Measurements from ENCODE around the gene PIP5K1B. TPM values are rescaled to one million over a fixed set of nuclear protein-coding genes. Genes with fewer than 3 reads are reported as not detected.

The PIP5K1B gene
- total and polyA plus RNA-seq, 2 donors (not counting 1 experiment from before 2014, with no cell fraction given): 11.8 to 24.1 TPM

DNA sequence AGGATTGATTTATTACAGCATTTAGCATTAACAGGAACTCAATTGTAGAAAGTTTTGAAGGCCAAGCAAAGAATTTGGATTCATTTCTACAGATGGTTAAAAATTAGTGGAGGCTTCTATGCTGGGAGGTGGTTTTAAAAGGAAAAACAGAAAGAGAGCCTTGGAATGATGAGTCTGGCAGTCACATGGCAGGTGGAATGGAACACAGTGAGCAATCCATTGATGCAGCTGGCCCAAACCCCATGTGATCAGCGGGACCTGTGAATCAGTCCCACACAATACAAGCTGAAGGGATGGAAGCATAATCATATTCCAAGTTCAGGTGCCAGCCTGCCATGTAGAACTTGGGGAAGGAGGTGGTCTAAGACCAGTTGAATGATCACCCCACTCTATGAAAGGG lies 147.9 kb downstream of the PIP5K1B start:
- Histone ChIP-seq H3K36me3 (replicated peaks in 1 of 2; ENCODE audit: control extremely low read depth in 1 of 2, control insufficient read depth in 1 of 2, extremely low read depth in 1 of 2, insufficient read depth in 2 of 2, low read length in 1 of 2) (peaks cover 1 to 12% of the 10 kb centered on the region in 2 experiments), H3K27ac (ENCODE audit: low read length in 2 of 2) (no peak overlapping the region), H3K9me3 (ENCODE audit: control extremely low read depth in 1 of 3, control insufficient read depth in 2 of 3, insufficient read depth in 1 of 3, low read length in 2 of 3) (no peaks in the 10 kb centered on the region), H3K4me2 (replicated peaks; ENCODE audit: low read depth, low read length, poor library complexity, severe bottlenecking) (no peak overlapping the region), H3K4me3 (ENCODE audit: control extremely low read depth in 1 of 5, extremely low read depth in 1 of 5, insufficient read depth in 1 of 5, low read depth in 2 of 5, low read length in 4 of 5) (no peak overlapping the region), H3K9ac (ENCODE audit: low read length) (no peak overlapping the region), H2AFZ (ENCODE audit: insufficient read depth, low read depth, low read length, poor library complexity, severe bottlenecking) (no peak overlapping the region), H3K27me3 (replicated peaks in 1 of 4; ENCODE audit: control extremely low read depth in 1 of 4, control insufficient read depth in 3 of 4, insufficient read depth in 4 of 4, low read length in 3 of 4) (no peaks in the 10 kb centered on the region), H3K4me1 (ENCODE audit: control insufficient read depth in 2 of 2, insufficient read depth in 2 of 2, low read length in 2 of 2) (no peaks in the 10 kb centered on the region), H3K79me2 (ENCODE audit: control insufficient read depth, insufficient read depth, low read length) (no peaks in the 10 kb centered on the region), H4K20me1 (ENCODE audit: control insufficient read depth, insufficient read depth, low read length, poor library complexity, severe bottlenecking) (peaks cover 13% of the 10 kb centered on the region)
- no peaks in the 10 kb centered on the region for H3K9me3 Mint-ChIP-seq (ENCODE audit: insufficient read depth)
- intact Hi-C loops (cut with micrococcal nuclease): no loop called here
- 100% methylated on average over 1 of the region's 1 CpG for WGBS (ENCODE audit: insufficient coverage)
- no peak overlapping the region for H3K4me3 Mint-ChIP-seq
- TF ChIP-seq EZH2 (IDR thresholded peaks at IDR 0.05; ENCODE audit: borderline replicate concordance, insufficient read depth, low read depth, low read length, poor library complexity, severe bottlenecking) (no peak), CTCF (IDR thresholded peaks at IDR 0.05) (no peak)
- ChIA-PET CTCF (no interaction called here), POLR2A (no interaction called here)
- DNase-seq (no peak), ATAC-seq (ENCODE audit: low read depth) (no peak)
- no peak overlapping the region for H3K27ac Mint-ChIP-seq
- H3K4me1 Mint-ChIP-seq: peaks cover 3% of the 10 kb centered on the region
- no peaks in the 10 kb centered on the region for H3K27me3 Mint-ChIP-seq

- Histone ChIP-seq H3K27ac (ENCODE audit: low read length in 2 of 2) (no peak overlapping the region), H3K79me2 (ENCODE audit: control insufficient read depth, insufficient read depth, low read length) (no peaks in the 10 kb centered on the region), H3K36me3 (replicated peaks in 1 of 2; ENCODE audit: control extremely low read depth in 1 of 2, control insufficient read depth in 1 of 2, extremely low read depth in 1 of 2, insufficient read depth in 2 of 2, low read length in 1 of 2) (peaks cover 10 to 24% of the 10 kb centered on the region in 2 experiments), H4K20me1 (ENCODE audit: control insufficient read depth, insufficient read depth, low read length, poor library complexity, severe bottlenecking) (peaks cover 4% of the 10 kb centered on the region), H3K9me3 (ENCODE audit: control extremely low read depth in 1 of 3, control insufficient read depth in 2 of 3, insufficient read depth in 1 of 3, low read length in 2 of 3) (no peaks in the 10 kb centered on the region), H3K4me1 (ENCODE audit: control insufficient read depth in 2 of 2, insufficient read depth in 2 of 2, low read length in 2 of 2) (no peaks in the 10 kb centered on the region), H3K27me3 (replicated peaks in 1 of 4; ENCODE audit: control extremely low read depth in 1 of 4, control insufficient read depth in 3 of 4, insufficient read depth in 4 of 4, low read length in 3 of 4) (no peaks in the 10 kb centered on the region), H3K9ac (ENCODE audit: low read length) (no peak overlapping the region), H3K4me3 (ENCODE audit: control extremely low read depth in 1 of 5, extremely low read depth in 1 of 5, insufficient read depth in 1 of 5, low read depth in 2 of 5, low read length in 4 of 5) (no peak overlapping the region), H3K4me2 (replicated peaks; ENCODE audit: low read depth, low read length, poor library complexity, severe bottlenecking) (no peak overlapping the region), H2AFZ (ENCODE audit: insufficient read depth, low read depth, low read length, poor library complexity, severe bottlenecking) (no peak overlapping the region)
- no CpG with 5 or more reads among the region's 3 CpGs for WGBS (ENCODE audit: insufficient coverage)
- H3K4me3 Mint-ChIP-seq: no peak overlapping the region
- POLR2A ChIA-PET: no interaction called here
- TF ChIP-seq CTCF (IDR thresholded peaks at IDR 0.05): no peak
- TF ChIP-seq EZH2 (IDR thresholded peaks at IDR 0.05; ENCODE audit: borderline replicate concordance, insufficient read depth, low read depth, low read length, poor library complexity, severe bottlenecking): no peak
- ATAC-seq (ENCODE audit: low read depth): no peak
- no peaks in the 10 kb centered on the region for H3K9me3 Mint-ChIP-seq (ENCODE audit: insufficient read depth)
- no peak for DNase-seq
- no peak overlapping the region for H3K27ac Mint-ChIP-seq
- CTCF ChIA-PET: no interaction called here
- peaks cover 3% of the 10 kb centered on the region for H3K4me1 Mint-ChIP-seq
- intact Hi-C loops (cut with micrococcal nuclease): no loop called here
- no peaks in the 10 kb centered on the region for H3K27me3 Mint-ChIP-seq
Observed at GRCh38 chr9:68859347-68859746, 154.3 kb downstream of the PIP5K1B start.

Data from B cell (primary cell).